GM18517 (cell line): ENCODE measurements around the gene SPDYE3.
"Not testable (repeated sequence)": the region's sequence is repeated elsewhere in the genome, so short reads cannot be mapped to it uniquely, and the experiment has no call there.

Experiments used
- ATAC-seq: cut with Tn5 transposase; IDR thresholded peaks from one replicate; pipeline ENCODE4 v1.9.1; 2021; ENCODE audit warnings: mild to moderate bottlenecking, moderate library complexity; ENCODE audit not compliant: unreplicated experiment

Gene SPDYE3

GRCh38 chr7:100287191-100287969, 20.1 kb upstream of the SPDYE3 start:
- ATAC-seq: not testable (repeated sequence)

- not testable (repeated sequence) for ATAC-seq
Observed at GRCh38 chr7:100288258-100288657, 19.2 kb upstream of the SPDYE3 start.

DNA sequence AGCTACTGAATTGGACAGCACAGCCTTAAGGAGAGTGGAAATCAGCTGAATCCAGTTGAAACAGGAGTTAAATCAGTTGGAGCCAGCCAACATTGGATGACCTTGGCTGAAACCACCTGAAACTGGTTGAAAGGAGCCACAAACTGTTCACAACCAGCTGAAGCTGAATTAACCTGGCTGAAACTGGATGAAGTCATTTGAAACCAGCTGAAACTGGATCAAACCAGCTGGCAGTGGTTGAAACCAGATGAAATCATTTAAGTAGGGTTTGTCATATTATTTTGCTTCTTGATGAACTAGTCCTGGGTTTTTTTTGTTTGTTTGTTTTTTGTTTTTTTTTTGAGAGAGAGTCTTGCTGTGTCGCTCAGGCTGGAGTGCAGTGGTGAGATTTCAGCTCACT, 15.3 kb upstream of the SPDYE3 start:
- ATAC-seq: not testable (repeated sequence)

GRCh38 chr7:100295269-100295668, 12.2 kb upstream of the SPDYE3 start:
- ATAC-seq: not testable (repeated sequence)

- ATAC-seq: not testable (repeated sequence)
Observed at GRCh38 chr7:100297852-100298631, 9.5 kb upstream of the SPDYE3 start.

DNA sequence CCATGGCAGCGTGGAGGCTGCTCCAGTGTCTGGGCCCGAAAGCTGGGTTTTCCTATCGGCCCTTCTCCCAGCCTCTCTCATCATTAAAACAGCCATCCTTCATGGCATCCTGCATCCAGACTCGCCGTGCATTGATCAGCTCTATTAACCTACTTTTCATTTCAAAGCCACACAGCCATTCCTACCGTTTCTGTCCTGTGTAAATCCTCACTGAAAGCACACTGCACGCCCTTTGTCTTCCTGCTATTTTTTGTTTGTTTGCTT, 8.9 kb upstream of the SPDYE3 start:
- not testable (repeated sequence) for ATAC-seq

- not testable (repeated sequence) for ATAC-seq
Observed at GRCh38 chr7:100304526-100304925, 3.0 kb upstream of the SPDYE3 start.

DNA sequence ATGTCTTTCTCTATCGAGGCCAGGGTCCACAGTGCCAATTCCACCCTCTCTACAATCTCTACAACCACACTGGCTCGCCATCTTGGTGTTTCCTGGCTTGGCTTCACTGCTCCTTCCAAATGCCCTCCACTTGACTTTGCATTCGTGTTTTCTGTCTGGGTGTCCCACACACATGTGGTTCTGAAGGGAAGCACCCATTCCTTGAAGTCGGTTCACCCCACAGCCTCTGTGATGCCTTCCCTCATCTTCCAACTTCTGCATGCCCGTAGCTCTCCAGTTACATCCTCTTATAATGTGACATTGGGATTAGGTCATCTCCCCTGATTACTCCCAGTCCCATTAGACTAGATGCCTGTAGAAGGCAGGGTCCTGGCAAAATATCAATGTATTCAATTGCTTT, 10.8 kb downstream of the SPDYE3 start:
- ATAC-seq: not testable (repeated sequence)

GRCh38 chr7:100321648-100322047, 14.1 kb downstream of the SPDYE3 start:
- not testable (repeated sequence) for ATAC-seq

DNA sequence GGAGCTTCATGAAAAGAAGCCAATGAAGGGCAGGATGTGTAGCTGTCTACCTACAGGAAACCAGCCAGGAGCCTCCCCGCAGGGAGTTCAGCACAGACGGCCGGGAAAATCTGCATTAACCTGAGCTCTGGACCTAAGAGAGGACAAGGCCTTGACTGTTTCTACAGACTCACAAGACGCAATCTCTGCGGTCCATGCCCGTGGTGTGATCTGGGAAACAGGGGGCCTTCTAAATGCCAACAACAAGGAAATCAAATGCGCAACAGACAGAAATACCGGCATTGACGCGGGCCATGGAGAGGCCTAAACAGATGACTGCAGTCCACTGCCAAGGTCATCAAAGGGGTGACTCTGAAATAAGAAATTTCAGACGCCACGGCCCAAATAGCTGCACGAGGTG, 16.7 kb downstream of the SPDYE3 start:
- not testable (repeated sequence) for ATAC-seq

- ATAC-seq: not testable (repeated sequence)
Observed at GRCh38 chr7:100325671-100326070, 18.2 kb downstream of the SPDYE3 start.

DNA sequence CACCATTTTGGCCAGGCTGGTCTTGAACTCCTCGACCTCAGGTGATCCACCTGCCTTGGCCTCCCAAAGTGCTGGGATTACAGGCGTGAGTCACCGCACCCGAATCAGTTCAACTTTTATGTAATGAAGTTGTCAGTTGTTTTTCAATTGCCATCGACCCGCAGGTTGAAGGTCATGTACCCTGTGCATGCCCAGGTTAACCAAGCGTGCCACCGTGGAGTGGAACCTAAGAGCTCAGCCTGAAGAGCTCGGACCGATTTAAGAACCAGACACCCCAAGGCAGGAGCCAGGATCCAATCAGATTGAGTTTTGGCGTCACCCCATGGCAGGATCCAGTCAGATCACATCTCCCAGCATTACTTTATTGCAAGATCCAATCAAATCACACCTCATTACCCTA, 19.4 kb downstream of the SPDYE3 start:
- ATAC-seq: not testable (repeated sequence)

GRCh38 chr7:100335566-100336466, 28.3 kb downstream of the SPDYE3 start:
- peak; percentile 97 for ATAC-seq

DNA sequence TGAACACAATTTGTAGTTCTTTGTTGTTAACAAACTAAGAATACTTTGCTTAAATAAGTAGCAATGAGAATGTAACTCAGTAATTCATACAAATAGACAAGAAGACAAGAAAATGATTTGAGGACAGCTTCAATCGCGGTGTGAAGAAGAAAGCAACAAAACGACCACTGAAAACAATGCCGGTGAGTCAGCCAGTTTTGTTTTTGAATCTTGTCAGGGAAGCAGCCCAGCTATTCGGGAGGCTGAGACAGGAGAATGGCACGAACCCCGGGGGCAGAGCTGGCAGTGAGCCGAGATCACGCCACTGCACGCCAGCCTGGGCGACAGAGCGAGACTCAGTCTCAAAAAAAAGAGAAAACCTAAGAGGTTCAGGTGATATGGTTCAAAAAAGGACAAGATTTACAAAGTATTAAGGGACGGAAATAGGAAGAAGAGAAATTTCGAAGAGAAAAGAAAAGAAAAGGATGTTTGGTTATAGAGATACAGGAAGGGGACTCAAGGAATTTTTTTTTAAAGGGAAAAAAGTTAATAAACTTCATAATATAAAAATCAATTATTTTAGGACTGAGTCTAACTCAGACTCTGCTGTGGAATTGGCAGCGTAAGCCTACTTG, 30.7 kb downstream of the SPDYE3 start:
- ATAC-seq: not testable (repeated sequence)

- not testable (repeated sequence) for ATAC-seq
Observed at GRCh38 chr7:100341286-100341685, 33.8 kb downstream of the SPDYE3 start.

DNA sequence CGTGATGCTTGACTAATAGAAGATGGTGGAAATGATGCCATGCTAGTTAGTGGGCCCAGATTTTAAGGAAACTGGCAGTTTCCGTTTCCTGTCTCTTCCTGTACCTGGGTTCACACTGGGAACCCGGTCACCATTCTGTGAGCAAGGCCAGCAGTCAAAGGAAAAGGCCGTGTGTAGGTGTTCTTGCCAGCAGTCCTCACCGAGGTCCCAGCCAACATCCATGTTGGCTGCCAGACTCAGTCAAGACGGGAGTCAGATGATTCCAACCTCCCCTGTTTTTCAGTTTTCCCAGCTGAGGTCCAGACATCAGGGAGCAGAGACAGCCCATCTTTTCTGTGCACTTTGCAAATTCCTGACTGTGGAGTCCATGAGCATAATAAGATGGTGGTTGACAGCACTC, 35.3 kb downstream of the SPDYE3 start:
- no peak for ATAC-seq

GRCh38 chr7:100344124-100344559, 36.6 kb downstream of the SPDYE3 start:
- not testable (repeated sequence) for ATAC-seq

DNA sequence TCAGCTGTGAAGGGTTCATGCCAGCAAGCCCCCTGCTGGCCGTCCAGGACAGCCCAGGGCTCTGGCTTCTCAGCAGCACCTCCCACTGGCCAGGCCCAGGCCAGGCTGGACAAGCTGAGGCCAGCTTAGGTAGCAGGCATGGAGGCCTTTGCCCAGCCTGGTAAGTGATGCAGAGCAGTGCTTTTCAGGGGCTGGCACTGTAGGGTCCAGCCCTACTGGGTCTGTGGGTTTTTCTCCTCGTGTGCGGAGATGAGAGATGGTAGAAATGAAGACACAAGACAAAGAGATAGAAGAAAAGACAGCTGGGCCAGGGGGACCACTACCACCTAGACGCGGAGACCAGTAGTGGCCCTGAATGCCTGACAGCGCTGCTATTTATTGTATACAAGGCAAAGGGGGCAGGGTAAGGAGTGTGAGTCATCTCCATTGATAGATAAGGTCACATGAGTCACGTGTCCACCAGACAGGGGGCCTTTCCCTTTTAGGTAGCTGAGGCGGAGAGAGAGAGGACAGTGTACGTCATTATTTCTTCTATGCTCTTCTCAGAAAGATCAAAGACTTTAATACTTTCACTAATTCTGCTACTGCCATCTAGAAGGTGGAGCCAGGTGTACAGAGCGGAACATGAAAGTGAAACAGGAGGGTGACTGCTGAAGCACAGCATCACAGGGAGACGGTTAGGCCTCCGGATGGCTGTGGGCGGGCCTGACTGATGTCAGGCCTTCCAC, 37.2 kb downstream of the SPDYE3 start:
- peak; percentile 56 for ATAC-seq

DNA sequence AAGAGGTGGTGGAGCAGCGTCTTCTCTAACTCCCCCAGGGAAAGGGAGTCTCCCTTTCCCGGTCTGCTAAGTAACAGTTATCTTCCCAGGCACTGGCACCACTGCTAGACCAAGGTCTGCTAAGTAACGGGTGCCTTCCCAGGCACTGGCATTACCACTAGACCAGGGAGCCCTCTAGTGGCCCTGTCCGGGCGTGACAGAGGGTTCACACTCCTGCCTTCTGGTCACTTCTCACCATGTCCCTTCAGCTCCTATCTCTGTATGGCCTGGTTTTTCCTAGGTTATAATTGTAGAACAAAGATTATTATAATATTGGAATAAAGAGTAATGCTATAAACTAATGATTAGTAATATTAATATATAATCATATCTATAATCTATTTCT, 37.8 kb downstream of the SPDYE3 start:
- ATAC-seq: peak; percentile 32

DNA sequence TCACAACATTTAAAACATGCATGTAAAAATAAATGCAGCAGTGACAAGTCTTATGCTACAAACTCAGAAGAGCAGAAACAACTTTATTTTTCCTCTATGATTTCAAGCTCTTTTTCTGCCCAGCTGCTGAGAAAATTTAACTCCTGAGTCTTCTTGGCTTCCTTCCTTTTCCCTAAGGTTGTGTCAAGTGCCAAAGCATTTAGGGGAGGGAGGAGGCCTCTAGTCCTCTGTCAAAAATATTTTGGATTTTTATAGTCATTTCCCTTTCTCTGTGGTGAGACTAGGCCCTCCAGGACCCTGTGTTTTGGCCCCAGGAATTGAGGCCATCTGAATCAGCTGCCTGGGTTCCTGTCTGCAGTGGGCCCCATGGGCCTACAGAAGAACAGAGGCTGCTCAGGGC, 39.4 kb downstream of the SPDYE3 start:
- ATAC-seq: no peak
